CD4-positive, alpha-beta T cell treated with Interleukin-17A for 4 hours (primary cell): Measurements from ENCODE around the gene FDX2.

ENCODE experiments used
- DNase-seq: peaks from one replicate; pipeline ENCODE4 v3.0.0-alpha.2; 2020; ENCODE audit warnings: mixed read lengths

FDX2 gene

GRCh38 chr19:10299545-10300458 lies 16.0 kb downstream of the FDX2 start:
- no peak for DNase-seq

GRCh38 chr19:10295847-10296591 lies 19.8 kb downstream of the FDX2 start:
- DNase-seq: no peak

GRCh38 chr19:10295305-10295846 lies 20.4 kb downstream of the FDX2 start:
- peak; percentile 83 for DNase-seq

- DNase-seq: no peak
Observed at GRCh38 chr19:10294368-10294697, 21.5 kb downstream of the FDX2 start.

- no peak for DNase-seq
Observed at GRCh38 chr19:10293637-10294367, 22.0 kb downstream of the FDX2 start.

GRCh38 chr19:10292789-10293636 lies 22.8 kb downstream of the FDX2 start:
- no peak for DNase-seq

GRCh38 chr19:10292206-10292788 lies 23.5 kb downstream of the FDX2 start:
- DNase-seq: peak; percentile 66

GRCh38 chr19:10291554-10292205 lies 24.1 kb downstream of the FDX2 start:
- DNase-seq: no peak

GRCh38 chr19:10290876-10291553 lies 24.8 kb downstream of the FDX2 start:
- DNase-seq: peak; percentile 68

- no peak for DNase-seq
Observed at GRCh38 chr19:10290357-10290875, 25.4 kb downstream of the FDX2 start.

GRCh38 chr19:10289836-10290356 lies 25.9 kb downstream of the FDX2 start, which contains the start of gene ICAM5:
Gene ICAM5, plus strand, starts transcription at chr19:10289952. Its CDS starts 92 bp downstream, at chr19:10290044.
- DNase-seq: peak; percentile 42

- peak; percentile 60 for DNase-seq
Observed at GRCh38 chr19:10289167-10289835, 26.5 kb downstream of the FDX2 start.

GRCh38 chr19:10288662-10289166 lies 27.1 kb downstream of the FDX2 start:
- peak; percentile 56 for DNase-seq

- DNase-seq: peak; percentile 53
Observed at GRCh38 chr19:10286803-10287737, 28.7 kb downstream of the FDX2 start, which contains the start of gene ICAM4. Gene ICAM4, plus strand, starts transcription at chr19:10286955. Its CDS starts 58 bp downstream, at chr19:10287013.

GRCh38 chr19:10285393-10285792 lies 30.4 kb downstream of the FDX2 start:
- no peak for DNase-seq

- DNase-seq: no peak
Observed at GRCh38 chr19:10284960-10285278, 30.9 kb downstream of the FDX2 start.

GRCh38 chr19:10284065-10284959 lies 31.5 kb downstream of the FDX2 start:
- DNase-seq: no peak
